ENCODE measurements around the gene TRERF1. TPM values are rescaled to one million over a fixed set of nuclear protein-coding genes. Genes with fewer than 3 reads are reported as not detected.
A peak's percentile ranks its signal among the peaks of the same experiment; 100 is the strongest.

Gene TRERF1
- total and polyA plus RNA-seq, 2 experiments from 2014 or later = 3.2 to 5.1 TPM

DNA sequence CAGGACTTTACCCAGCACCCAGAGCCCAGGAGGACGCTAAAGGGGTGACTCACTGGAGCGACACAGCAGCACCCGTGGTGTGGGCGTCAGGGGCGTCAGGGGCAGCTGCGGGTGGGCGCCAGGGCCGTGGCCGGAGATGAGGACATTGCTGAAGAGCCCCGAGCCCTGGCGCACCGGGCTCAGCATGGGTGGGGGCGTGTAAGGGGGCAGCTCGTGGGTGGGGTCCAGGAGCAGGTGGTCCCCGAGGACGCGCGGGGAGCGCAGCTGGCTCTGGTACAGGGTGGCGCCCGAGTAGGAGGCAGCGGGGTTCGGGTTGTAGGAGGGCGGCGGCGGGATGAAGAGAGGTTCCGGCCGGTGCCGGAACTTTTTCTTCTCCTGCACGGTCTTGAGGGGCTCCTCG, 192.4 kb downstream of the TRERF1 start:
- Histone ChIP-seq H3K36me3 (replicated peaks; ENCODE audit: insufficient read depth, low read depth) (no peaks in the 10 kb centered on the region), H3K4me2 (no peak overlapping the region), H3K79me2 (no peaks in the 10 kb centered on the region), H3K9me2 (replicated peaks; ENCODE audit: insufficient read depth) (no peaks in the 10 kb centered on the region), H3K27me3 (no peaks in the 10 kb centered on the region), H3K27ac (peak overlapping the region; percentile 67), H2AFZ (no peak overlapping the region), H4K20me1 (ENCODE audit: insufficient read depth, poor library complexity, severe bottlenecking) (no peaks in the 10 kb centered on the region), H3K9me3 (ENCODE audit: low read depth) (no peaks in the 10 kb centered on the region), H3K4me3 (no peak overlapping the region), H3K4me1 (ENCODE audit: insufficient read depth) (peaks cover 19% of the 10 kb centered on the region)
- WGBS (ENCODE audit: low lambda C conversion rate, missing lambda C conversion rate) = 97% methylated on average over 13 of the region's 31 CpGs
- TF ChIP-seq EZH2 (IDR thresholded peaks at IDR 0.05; ENCODE audit: borderline replicate concordance) (no peak), EZH2phosphoT487 (IDR thresholded peaks at IDR 0.05; ENCODE audit: low read depth, severe bottlenecking, unreplicated experiment) (no peak)
- TF ChIP-seq, protein P1, sequence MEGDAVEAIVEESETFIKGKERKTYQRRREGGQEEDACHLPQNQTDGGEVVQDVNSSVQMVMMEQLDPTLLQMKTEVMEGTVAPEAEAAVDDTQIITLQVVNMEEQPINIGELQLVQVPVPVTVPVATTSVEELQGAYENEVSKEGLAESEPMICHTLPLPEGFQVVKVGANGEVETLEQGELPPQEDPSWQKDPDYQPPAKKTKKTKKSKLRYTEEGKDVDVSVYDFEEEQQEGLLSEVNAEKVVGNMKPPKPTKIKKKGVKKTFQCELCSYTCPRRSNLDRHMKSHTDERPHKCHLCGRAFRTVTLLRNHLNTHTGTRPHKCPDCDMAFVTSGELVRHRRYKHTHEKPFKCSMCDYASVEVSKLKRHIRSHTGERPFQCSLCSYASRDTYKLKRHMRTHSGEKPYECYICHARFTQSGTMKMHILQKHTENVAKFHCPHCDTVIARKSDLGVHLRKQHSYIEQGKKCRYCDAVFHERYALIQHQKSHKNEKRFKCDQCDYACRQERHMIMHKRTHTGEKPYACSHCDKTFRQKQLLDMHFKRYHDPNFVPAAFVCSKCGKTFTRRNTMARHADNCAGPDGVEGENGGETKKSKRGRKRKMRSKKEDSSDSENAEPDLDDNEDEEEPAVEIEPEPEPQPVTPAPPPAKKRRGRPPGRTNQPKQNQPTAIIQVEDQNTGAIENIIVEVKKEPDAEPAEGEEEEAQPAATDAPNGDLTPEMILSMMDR (IDR thresholded peaks at IDR 0.05; ENCODE audit: poor library complexity) = no peak
- no peak for DNase-seq (ENCODE audit: low spot score)

DNA sequence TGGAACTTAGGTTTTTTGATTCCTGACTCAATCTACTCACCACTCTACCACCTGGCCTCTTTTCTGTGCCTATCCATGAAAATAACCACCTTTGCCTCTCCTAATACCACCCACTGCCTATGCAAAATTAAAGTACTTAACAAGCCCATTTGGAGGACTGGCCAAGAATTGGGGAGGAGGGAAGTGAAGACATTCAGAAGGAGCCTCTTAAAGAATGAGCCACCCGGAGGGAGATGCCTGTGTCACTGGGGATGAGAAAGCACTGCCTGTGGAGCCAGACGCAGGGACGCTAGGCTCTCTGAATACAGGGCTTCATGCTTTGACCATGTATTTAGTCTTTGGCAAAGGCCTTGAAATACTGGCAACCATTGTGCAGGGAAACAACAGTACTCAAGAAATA, 194.1 kb downstream of the TRERF1 start:
- WGBS (ENCODE audit: low lambda C conversion rate, missing lambda C conversion rate) = 63% methylated on average over 3 of the region's 3 CpGs
- no peaks in the 10 kb centered on the region for H3K36me3 ChIP-seq (replicated peaks; ENCODE audit: insufficient read depth, low read depth)

DNA sequence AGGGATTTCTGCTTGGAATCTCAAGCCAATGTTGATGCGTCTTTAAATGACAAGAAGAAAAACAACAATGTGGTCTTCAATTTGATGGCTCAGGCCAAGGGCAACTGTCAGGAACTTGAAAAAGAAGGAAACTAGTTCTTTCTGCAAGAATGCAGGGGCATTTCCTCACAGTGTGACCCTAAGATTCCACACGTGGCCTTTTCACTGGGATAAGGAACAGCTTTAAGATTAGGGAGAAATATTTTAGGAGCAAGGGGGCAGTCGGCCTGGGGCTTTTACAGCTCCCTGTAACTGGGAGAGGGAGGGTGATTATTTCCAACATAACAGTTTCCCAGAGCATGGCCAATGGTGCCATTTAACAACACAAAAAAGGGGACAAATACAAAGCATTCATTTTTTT, 194.7 kb downstream of the TRERF1 start:
- no peaks in the 10 kb centered on the region for H3K79me2 ChIP-seq
- no peak for DNase-seq (ENCODE audit: low spot score)
- WGBS (ENCODE audit: low lambda C conversion rate, missing lambda C conversion rate) = 70% methylated on average over 3 of the region's 3 CpGs
- H3K9me3 ChIP-seq (ENCODE audit: low read depth) = no peaks in the 10 kb centered on the region
- H4K20me1 ChIP-seq (ENCODE audit: insufficient read depth, poor library complexity, severe bottlenecking) = no peaks in the 10 kb centered on the region
- H3K27me3 ChIP-seq = no peaks in the 10 kb centered on the region
- H3K4me1 ChIP-seq (ENCODE audit: insufficient read depth) = peaks cover 23% of the 10 kb centered on the region
- no peak overlapping the region for H3K27ac ChIP-seq
- H2AFZ ChIP-seq = no peak overlapping the region
- no peaks in the 10 kb centered on the region for H3K36me3 ChIP-seq (replicated peaks; ENCODE audit: insufficient read depth, low read depth)
- no peak overlapping the region for H3K4me2 ChIP-seq
- no peak for TF ChIP-seq EZH2phosphoT487 (IDR thresholded peaks at IDR 0.05; ENCODE audit: low read depth, severe bottlenecking, unreplicated experiment)
- no peak for TF ChIP-seq EZH2 (IDR thresholded peaks at IDR 0.05; ENCODE audit: borderline replicate concordance)
- TF ChIP-seq, protein P1 (IDR thresholded peaks at IDR 0.05; ENCODE audit: poor library complexity) = no peak
- H3K9me2 ChIP-seq (replicated peaks; ENCODE audit: insufficient read depth) = no peaks in the 10 kb centered on the region
- no peak overlapping the region for H3K4me3 ChIP-seq

More for the DNA sequence above, 194.1 kb downstream of the TRERF1 start:
- Histone ChIP-seq H3K79me2 (no peaks in the 10 kb centered on the region), H3K27me3 (no peaks in the 10 kb centered on the region), H2AFZ (no peak overlapping the region), H4K20me1 (ENCODE audit: insufficient read depth, poor library complexity, severe bottlenecking) (no peaks in the 10 kb centered on the region), H3K9me3 (ENCODE audit: low read depth) (no peaks in the 10 kb centered on the region), H3K4me1 (ENCODE audit: insufficient read depth) (peaks cover 19% of the 10 kb centered on the region), H3K9me2 (replicated peaks; ENCODE audit: insufficient read depth) (no peaks in the 10 kb centered on the region), H3K4me3 (no peak overlapping the region), H3K4me2 (no peak overlapping the region), H3K27ac (no peak overlapping the region)
- TF ChIP-seq, protein P1 (IDR thresholded peaks at IDR 0.05; ENCODE audit: poor library complexity) = no peak
- TF ChIP-seq EZH2phosphoT487 (IDR thresholded peaks at IDR 0.05; ENCODE audit: low read depth, severe bottlenecking, unreplicated experiment) (no peak), EZH2 (IDR thresholded peaks at IDR 0.05; ENCODE audit: borderline replicate concordance) (no peak)
- DNase-seq (ENCODE audit: low spot score) = no peak

DNA sequence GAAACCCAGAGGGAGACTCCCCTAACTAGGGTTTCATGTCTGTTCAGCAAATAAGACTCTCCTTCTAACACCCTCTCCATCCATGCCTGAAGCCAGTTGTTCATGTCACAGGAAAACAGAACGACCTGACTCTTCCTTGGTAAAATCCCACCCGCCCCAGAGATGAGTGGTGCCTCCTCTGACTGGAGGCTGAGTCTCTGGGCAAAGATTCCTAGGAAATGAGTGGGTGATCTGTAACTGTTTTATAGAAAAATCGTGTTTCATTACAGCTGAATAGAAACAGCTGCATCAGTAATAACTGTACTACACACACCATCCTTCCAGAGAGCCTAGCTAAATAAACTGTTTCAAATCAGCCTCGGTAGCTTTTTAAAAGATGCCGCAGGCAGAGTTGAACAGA, 196.7 kb downstream of the TRERF1 start:
- Histone ChIP-seq H3K36me3 (replicated peaks; ENCODE audit: insufficient read depth, low read depth) (no peaks in the 10 kb centered on the region), H2AFZ (no peak overlapping the region)

More for the DNA sequence above, 196.7 kb downstream of the TRERF1 start:
- no peaks in the 10 kb centered on the region for H3K79me2 ChIP-seq
- 92% methylated on average over 5 of the region's 5 CpGs for WGBS (ENCODE audit: low lambda C conversion rate, missing lambda C conversion rate)
- TF ChIP-seq EZH2phosphoT487 (IDR thresholded peaks at IDR 0.05; ENCODE audit: low read depth, severe bottlenecking, unreplicated experiment) = no peak
- no peak for TF ChIP-seq EZH2 (IDR thresholded peaks at IDR 0.05; ENCODE audit: borderline replicate concordance)
- TF ChIP-seq, protein P1 (IDR thresholded peaks at IDR 0.05; ENCODE audit: poor library complexity) = no peak
- no peaks in the 10 kb centered on the region for H3K9me3 ChIP-seq (ENCODE audit: low read depth)
- peaks cover 14% of the 10 kb centered on the region for H3K4me1 ChIP-seq (ENCODE audit: insufficient read depth)
- DNase-seq (ENCODE audit: low spot score) = no peak
- H3K4me3 ChIP-seq = no peak overlapping the region
- no peaks in the 10 kb centered on the region for H3K9me2 ChIP-seq (replicated peaks; ENCODE audit: insufficient read depth)
- H3K27me3 ChIP-seq = no peaks in the 10 kb centered on the region
- H3K4me2 ChIP-seq = no peak overlapping the region
- no peak overlapping the region for H3K27ac ChIP-seq
- H4K20me1 ChIP-seq (ENCODE audit: insufficient read depth, poor library complexity, severe bottlenecking) = no peaks in the 10 kb centered on the region
